GM12891 (cell line): ENCODE measurements around the gene ZBTB39.
"Not testable (repeated sequence)": the region's sequence is repeated elsewhere in the genome, so short reads cannot be mapped to it uniquely, and the experiment has no call there.

ENCODE experiments used
- DNase-seq: peaks from one replicate; pipeline ENCODE4 v3.0.0; 2011; ENCODE audit warnings: low spot score; ENCODE audit not compliant: insufficient read length
- FAIRE-seq: peaks from 2 replicates; lab custom pipeline; 2011; peaks lifted over from hg19 to GRCh38; lab: Jason Lieb, UNC
- PAX5 ChIP-seq: IDR thresholded peaks from 2 replicates; pipeline ENCODE4 v1.6.1; 2011; ENCODE audit warnings: low read length, moderate library complexity, mild to moderate bottlenecking; ENCODE audit not compliant: insufficient read depth, severe bottlenecking
- POLR2A ChIP-seq: IDR thresholded peaks from 2 replicates; pipeline ENCODE4 v1.6.1; 2011; ENCODE audit warnings: low read depth, low read length, control low read depth
- POLR2AphosphoS5 ChIP-seq: IDR thresholded peaks from 2 replicates; pipeline ENCODE4 v1.6.1; 2011; ENCODE audit warnings: low read depth, low read length, control low read depth
- POU2F2 ChIP-seq: IDR thresholded peaks from 2 replicates; pipeline ENCODE4 v1.6.1; 2011; ENCODE audit warnings: low read depth, mild to moderate bottlenecking, control low read depth, low read length, moderate library complexity
- SPI1 ChIP-seq: IDR thresholded peaks from 2 replicates; pipeline ENCODE4 v1.6.1; 2011; ENCODE audit warnings: low read depth, low read length, control low read depth
- TAF1 ChIP-seq: IDR thresholded peaks from 2 replicates; pipeline ENCODE4 v1.6.1; 2011; ENCODE audit warnings: low read depth, low read length, control low read depth

The ZBTB39 gene

GRCh38 chr12:56980941-56981530 lies 25.3 kb downstream of the ZBTB39 start:
- FAIRE-seq (no peak), DNase-seq (no peak)
- TF ChIP-seq PAX5, result no peak
- TF ChIP-seq POLR2A, result no peak
- TF ChIP-seq TAF1, result no peak
- no peak for TF ChIP-seq SPI1
- TF ChIP-seq POU2F2, result no peak
- TF ChIP-seq POLR2AphosphoS5, result no peak

- FAIRE-seq (no peak), DNase-seq (no peak)
- TF ChIP-seq TAF1, result no peak
- TF ChIP-seq POLR2A, result no peak
- no peak for TF ChIP-seq SPI1
- TF ChIP-seq PAX5, result no peak
- no peak for TF ChIP-seq POLR2AphosphoS5
- TF ChIP-seq POU2F2, result no peak
These were observed 26.1 kb downstream of the ZBTB39 start for GRCh38 chr12:56980268-56980667.

- no peak for TF ChIP-seq TAF1
- TF ChIP-seq POLR2AphosphoS5, result no peak
- TF ChIP-seq SPI1, result no peak
- TF ChIP-seq POU2F2, result no peak
- TF ChIP-seq POLR2A, result no peak
- TF ChIP-seq PAX5, result no peak
- FAIRE-seq (no peak), DNase-seq (no peak)
These were observed 26.7 kb downstream of the ZBTB39 start for GRCh38 chr12:56979628-56980027.

- no peak for FAIRE-seq
- TF ChIP-seq PAX5 (no peak), POU2F2 (no peak), POLR2AphosphoS5 (no peak), POLR2A (no peak), SPI1 (no peak), TAF1 (no peak)
- no peak for DNase-seq
These were observed 27.8 kb downstream of the ZBTB39 start for GRCh38 chr12:56978397-56979138.

GRCh38 chr12:56977361-56977760 lies 29.0 kb downstream of the ZBTB39 start:
- DNase-seq, result not testable (repeated sequence)

GRCh38 chr12:56974224-56974623 lies 32.1 kb downstream of the ZBTB39 start:
- not testable (repeated sequence) for FAIRE-seq, DNase-seq

More at GRCh38 chr12:56977361-56977760, 29.0 kb downstream of the ZBTB39 start:
- not testable (repeated sequence) for FAIRE-seq

- not testable (repeated sequence) for FAIRE-seq, DNase-seq
These were observed 37.4 kb downstream of the ZBTB39 start for GRCh38 chr12:56968910-56969309.

GRCh38 chr12:56965997-56966642 lies 40.2 kb downstream of the ZBTB39 start:
- not testable (repeated sequence) for DNase-seq, FAIRE-seq

GRCh38 chr12:56965124-56965523 lies 41.2 kb downstream of the ZBTB39 start:
- not testable (repeated sequence) for DNase-seq, FAIRE-seq

GRCh38 chr12:56963557-56963956 lies 42.8 kb downstream of the ZBTB39 start:
- not testable (repeated sequence) for FAIRE-seq

GRCh38 chr12:56962247-56962646 lies 44.1 kb downstream of the ZBTB39 start:
- DNase-seq, FAIRE-seq: not testable (repeated sequence)

More at GRCh38 chr12:56963557-56963956, 42.8 kb downstream of the ZBTB39 start:
- DNase-seq, result not testable (repeated sequence)

- DNase-seq (no peak), FAIRE-seq (no peak)
- no peak for TF ChIP-seq POLR2A
- no peak for TF ChIP-seq TAF1
- TF ChIP-seq POU2F2, result no peak
- TF ChIP-seq SPI1, result no peak
- TF ChIP-seq PAX5, result no peak
- TF ChIP-seq POLR2AphosphoS5, result no peak
These were observed 47.9 kb downstream of the ZBTB39 start for GRCh38 chr12:56958422-56958821.
